Right lobe of liver (tissue), 6 donors: ENCODE measurements around the gene PPP1R12B. TPM values are rescaled to one million over a fixed set of nuclear protein-coding genes. Genes with fewer than 3 reads are reported as not detected.
"Not testable (repeated sequence)": the region's sequence is repeated elsewhere in the genome, so short reads cannot be mapped to it uniquely, and the experiment has no call there.

ENCODE experiments used
- ATAC-seq, 4 donors: fragments of 200-7000 bp; cut with Tn5 transposase; one replicate each; pipeline ENCODE4 v1.9.1; 2020; ENCODE audit warnings: mild to moderate bottlenecking in 4 of 4, moderate library complexity in 4 of 4
- DNase-seq, 3 donors: peaks; one replicate each; pipeline ENCODE4 v3.0.0-alpha.2; 2020
- H3K27ac ChIP-seq, 3 donors: fragments of 200-600 bp; one replicate each; pipeline ENCODE4 v1.8.0; 2022
- H3K27me3 ChIP-seq, 2 donors: fragments of 200-600 bp; one replicate each; pipeline ENCODE4 v1.8.0; 2022
- H3K36me3 ChIP-seq, 4 donors: fragments of 200-600 bp; sonication (generic) in 1 of 4; one replicate each; pipeline versions ENCODE4 v1.5.1 to v1.8.0; 2017 to 2022; ENCODE audit warnings: control low read depth in 1 of 4
- H3K4me1 ChIP-seq, 4 donors: fragments of 200-600 bp; sonication (generic) in 1 of 4; one replicate each; pipeline versions ENCODE4 v1.5.1 to v1.8.0; 2017 to 2022; ENCODE audit warnings: control low read depth in 1 of 4
- H3K4me3 ChIP-seq, 3 donors: fragments of 200-600 bp; one replicate each; pipeline ENCODE4 v1.8.0; 2022
- H3K9me3 ChIP-seq, 4 donors: fragments of 200-600 bp; sonication (generic) in 1 of 4; one replicate each; pipeline versions ENCODE4 v1.5.1 to v1.8.0; 2017 to 2022; ENCODE audit warnings: control low read depth in 1 of 4
- CTCF ChIP-seq, 4 donors: fragments of 200-600 bp in 3 of 4; fragments of 450-650 bp in 1 of 4; IDR thresholded peaks; one replicate each; pipeline versions ENCODE4 v1.5.1 to v1.8.0; 2016 to 2022; ENCODE audit warnings: antibody characterized with exemption in 4 of 4, mild to moderate bottlenecking in 2 of 4
- POLR2A ChIP-seq: fragments of 450-650 bp; IDR thresholded peaks from one replicate; pipeline ENCODE4 v1.6.1; 2017; ENCODE audit warnings: antibody characterized with exemption, mild to moderate bottlenecking
- WGBS: methylation state at CpG from one replicate; pipeline ENCODE4 v1.1.6; 2018; ENCODE audit warnings: low coverage, low lambda C conversion rate; ENCODE audit not compliant: insufficient coverage; ENCODE audit errors: missing lambda C conversion rate; 5-methylcytosine and 5-hydroxymethylcytosine counted together
- intact Hi-C, 2 donors: fragments of 100-400 bp; cut with DNase I; formaldehyde crosslinking; loops; one replicate each; pipeline versions ENCODE4 v1.11.2 to v1.14.1; 2022
- total RNA-seq, 6 experiments: library from RNA; depleted of rRNA in 2 of 6; stranded (reverse); fragments of >200 nt in 2 of 6; fragmentation: NEBNext Ultra II Directional in 3 of 6; extraction: Animal tissue kit (Norgen Biotek cat#: 25700) in 3 of 6; gene quantifications; one replicate each; pipeline versions ENCODE4 v1.1.0 to v1.2.4, GENCODE V29; 2016 to 2023
- donor health status: DM: no; HTN: yes; CAD: no.
- donor health status: DM: no; HTN: no; CAD: no.
- donor health status: DM: no; HTN: no; CAD: no.
- donor health status: DM: no; HTN: yes; CAD: no.
- donor health status: DM: no; HTN: yes; CAD: no.

Gene PPP1R12B
- total RNA-seq, 6 experiments from 2014 or later: 13.7 to 22.2 (median 16.6) TPM

- no peaks in the 10 kb centered on the region for H3K4me1 ChIP-seq
- TF ChIP-seq POLR2A: no peak
- TF ChIP-seq CTCF (IDR thresholded peaks at IDR 0.05): no peak
- H3K9me3 ChIP-seq: no peaks in the 10 kb centered on the region
- intact Hi-C loops: no loop called here
- DNase-seq: no peak
- peaks cover 0 to 6% (median 3%) of the 10 kb centered on the region in 4 donors for H3K36me3 ChIP-seq
- WGBS: 69% methylated on average over 1 of the region's 1 CpG
- ATAC-seq: no peak
- no peak overlapping the region for H3K4me3 ChIP-seq
- H3K27ac ChIP-seq: no peak overlapping the region
- no peaks in the 10 kb centered on the region for H3K27me3 ChIP-seq
These were observed 232.1 kb downstream of the PPP1R12B start for GRCh38 chr1:202580619-202581018.

GRCh38 chr1:202582350-202582749, 233.9 kb downstream of the PPP1R12B start:
- H3K4me1 ChIP-seq, H3K27ac ChIP-seq, H3K36me3 ChIP-seq, DNase-seq, H3K4me3 ChIP-seq, H3K27me3 ChIP-seq, intact Hi-C loops, ATAC-seq, H3K9me3 ChIP-seq: not testable (repeated sequence)
- 96% methylated on average over 5 of the region's 5 CpGs for WGBS

GRCh38 chr1:202584707-202585589, 236.4 kb downstream of the PPP1R12B start:
- Histone ChIP-seq H3K27me3 (no peaks in the 10 kb centered on the region), H3K27ac (no peak overlapping the region), H3K4me1 (no peaks in the 10 kb centered on the region), H3K9me3 (no peaks in the 10 kb centered on the region), H3K36me3 (peaks cover 0 to 6% (median 3%) of the 10 kb centered on the region in 4 donors), H3K4me3 (no peak overlapping the region)
- TF ChIP-seq POLR2A (no peak), CTCF (IDR thresholded peaks at IDR 0.05) (no peak)
- DNase-seq (no peak), ATAC-seq (no peak)
- WGBS: 92% methylated on average over 6 of the region's 8 CpGs
- intact Hi-C loops: no loop called here

GRCh38 chr1:202585590-202585933, 237.1 kb downstream of the PPP1R12B start:
- Histone ChIP-seq H3K27ac (no peak overlapping the region), H3K9me3 (no peaks in the 10 kb centered on the region), H3K27me3 (no peaks in the 10 kb centered on the region), H3K36me3 (peaks cover 0 to 6% (median 3%) of the 10 kb centered on the region in 4 donors), H3K4me1 (no peaks in the 10 kb centered on the region), H3K4me3 (no peak overlapping the region)
- no peak for TF ChIP-seq CTCF (IDR thresholded peaks at IDR 0.05)
- intact Hi-C loops: no loop called here
- DNase-seq (no peak), ATAC-seq (no peak)

GRCh38 chr1:202586018-202586821, 237.7 kb downstream of the PPP1R12B start:
- ATAC-seq (peak in 1 of 4 donors; percentile 33), DNase-seq (no peak)
- TF ChIP-seq POLR2A: no peak
- TF ChIP-seq CTCF (IDR thresholded peaks at IDR 0.05): no peak
- peaks cover 0 to 6% (median 1%) of the 10 kb centered on the region in 4 donors for H3K36me3 ChIP-seq
- 73% methylated on average over 4 of the region's 4 CpGs for WGBS
- H3K4me1 ChIP-seq: no peaks in the 10 kb centered on the region
- no peaks in the 10 kb centered on the region for H3K9me3 ChIP-seq
- H3K4me3 ChIP-seq: no peak overlapping the region
- H3K27ac ChIP-seq: peak overlapping the region in 1 of 3 donors; percentile 2
- H3K27me3 ChIP-seq: no peaks in the 10 kb centered on the region
- intact Hi-C loops: no loop called here
